GM18507 (cell line): ENCODE measurements around the gene TYW1B.
"Not testable (repeated sequence)": the region's sequence is repeated elsewhere in the genome, so short reads cannot be mapped to it uniquely, and the experiment has no call there.

Source experiments
- DNase-seq: peaks from one replicate; pipeline ENCODE4 v3.0.0; 2011; ENCODE audit warnings: low read depth; ENCODE audit not compliant: insufficient read length; ENCODE audit errors: extremely low spot score
- FAIRE-seq: peaks from 2 replicates; lab custom pipeline; 2011; peaks lifted over from hg19 to GRCh38; lab: Jason Lieb, UNC

Gene TYW1B

GRCh38 chr7:72709909-72710308, 118.1 kb downstream of the TYW1B start:
- DNase-seq (no peak), FAIRE-seq (no peak)

DNA sequence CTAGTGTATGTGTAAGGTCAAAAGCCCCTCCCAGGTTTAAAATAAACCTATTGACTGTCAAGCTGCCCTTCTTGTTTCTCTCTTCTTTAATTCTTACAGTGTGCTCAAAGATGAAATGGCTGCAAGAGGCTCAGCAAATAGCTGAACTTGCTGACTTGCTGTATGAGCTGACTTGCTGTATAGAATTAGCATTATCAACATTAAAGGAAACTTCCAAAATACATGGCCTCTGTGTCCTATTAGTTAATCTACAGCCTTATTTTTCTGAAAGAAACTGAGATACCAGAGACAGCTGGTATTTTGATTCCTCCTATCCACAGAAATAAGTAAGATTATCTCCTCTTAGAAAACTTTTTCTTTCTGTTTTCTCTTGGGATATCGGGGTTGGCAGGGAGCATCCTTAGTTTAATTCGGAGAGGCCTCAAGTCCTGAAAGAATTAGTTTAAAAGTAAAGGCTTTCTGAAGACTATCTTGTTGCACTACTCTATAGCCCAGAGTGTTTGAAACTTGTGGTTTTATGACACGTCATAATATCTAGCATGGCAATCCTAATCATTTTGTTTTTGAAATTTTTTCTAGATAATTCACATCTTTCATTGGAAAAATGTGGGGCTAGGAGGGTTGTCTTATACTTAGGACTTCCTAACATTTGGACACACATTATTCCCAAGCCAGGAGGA, 119.5 kb downstream of the TYW1B start:
- FAIRE-seq, DNase-seq: not testable (repeated sequence)

- no peak for FAIRE-seq
- DNase-seq = no peak
Measured at GRCh38 chr7:72706521-72706920, 121.5 kb downstream of the TYW1B start.

DNA sequence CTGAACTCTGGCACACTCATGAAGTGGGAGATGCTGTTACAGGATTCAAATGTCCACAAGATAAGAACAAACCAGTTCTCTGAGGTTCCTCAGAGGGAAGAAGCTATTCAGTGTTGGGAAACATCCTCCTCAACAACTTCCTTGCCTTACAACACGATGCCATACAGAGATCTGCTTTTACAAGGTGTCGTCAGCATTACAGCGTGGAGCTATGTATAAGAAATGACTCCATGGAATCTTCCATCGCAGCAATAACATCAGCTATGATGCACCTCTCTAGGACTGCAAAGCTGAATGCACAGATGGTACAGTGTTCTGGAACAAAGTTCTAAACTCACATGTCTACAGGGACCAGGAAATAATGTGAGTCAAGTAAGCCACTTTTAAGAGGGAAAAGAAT, 122.3 kb downstream of the TYW1B start:
- not testable (repeated sequence) for DNase-seq, FAIRE-seq

DNA sequence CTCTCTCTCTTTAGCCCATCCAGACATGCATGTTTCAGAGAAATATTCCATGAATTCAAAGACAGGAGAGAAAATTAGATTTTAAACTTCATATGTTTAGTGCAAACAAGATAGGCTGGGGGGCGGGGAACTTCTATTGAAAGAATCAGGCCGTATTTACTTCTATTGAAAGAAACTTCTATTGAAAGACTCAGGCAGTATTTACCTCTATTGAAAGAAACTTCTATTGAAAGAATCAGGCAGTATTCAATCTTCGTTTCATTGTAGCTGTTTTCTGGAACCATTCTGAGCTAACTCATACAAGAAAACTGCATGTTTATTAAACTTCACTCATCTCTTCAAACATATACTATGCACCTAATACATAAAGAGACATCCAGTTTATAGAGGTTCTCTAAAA, 123.1 kb downstream of the TYW1B start:
- FAIRE-seq (no peak), DNase-seq (no peak)

DNA sequence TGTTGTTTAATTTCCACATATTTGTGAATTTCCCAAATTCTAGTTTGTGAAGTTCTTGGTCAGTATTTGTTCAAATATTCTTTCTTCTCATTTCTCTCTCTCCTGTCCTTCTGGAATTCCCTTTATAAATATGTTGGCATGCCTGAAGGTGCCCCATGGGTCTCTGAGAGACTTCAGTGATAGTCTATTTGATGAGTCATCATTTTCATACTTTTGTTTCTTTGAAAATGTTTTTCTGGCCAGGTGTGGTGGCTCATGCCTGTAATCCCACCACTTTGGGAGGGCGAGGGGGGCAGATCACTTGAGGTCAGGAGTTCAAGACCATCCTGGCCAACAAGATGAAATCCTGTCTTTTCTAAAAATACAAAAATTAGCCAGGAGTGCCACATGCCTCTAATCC, 127.5 kb downstream of the TYW1B start:
- not testable (repeated sequence) for FAIRE-seq, DNase-seq

DNA sequence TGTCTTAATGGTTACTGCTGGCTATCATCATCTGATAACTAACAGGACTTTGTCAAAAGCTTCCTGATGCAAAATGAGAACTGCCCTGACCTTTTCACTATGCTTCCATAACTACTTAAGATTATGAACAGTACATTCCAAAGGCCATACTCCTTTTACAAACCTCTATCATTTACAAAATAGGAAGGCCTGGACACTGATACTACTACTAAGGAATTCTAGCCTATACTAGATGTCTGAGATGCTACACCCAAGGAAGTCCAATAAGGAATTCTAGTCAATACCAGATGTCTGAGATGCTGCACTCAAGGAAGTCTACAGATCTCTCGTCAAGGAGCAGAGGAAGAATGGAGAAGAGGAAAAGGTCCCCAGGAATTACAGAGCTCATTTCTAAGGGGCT, 130.9 kb downstream of the TYW1B start:
- FAIRE-seq, DNase-seq: not testable (repeated sequence)

DNA sequence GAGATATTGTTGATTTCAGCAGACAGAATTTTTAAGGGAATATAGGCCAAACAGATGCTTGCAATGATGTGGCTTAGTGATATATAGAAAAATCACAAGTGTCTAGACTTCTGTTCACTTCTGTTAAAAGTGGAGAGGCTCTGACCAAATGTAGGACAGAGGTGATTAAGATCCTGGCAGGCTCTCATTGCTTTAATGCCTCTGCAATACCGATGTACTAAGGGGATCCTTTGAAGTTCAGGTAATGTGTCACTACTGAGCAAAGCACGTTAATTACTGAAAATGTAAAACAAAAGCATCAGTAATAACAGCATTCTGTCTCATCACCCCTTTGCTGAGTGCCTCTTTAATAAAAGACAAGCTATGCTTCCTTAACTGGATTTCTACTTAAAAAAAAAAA, 131.4 kb downstream of the TYW1B start:
- not testable (repeated sequence) for FAIRE-seq, DNase-seq

DNA sequence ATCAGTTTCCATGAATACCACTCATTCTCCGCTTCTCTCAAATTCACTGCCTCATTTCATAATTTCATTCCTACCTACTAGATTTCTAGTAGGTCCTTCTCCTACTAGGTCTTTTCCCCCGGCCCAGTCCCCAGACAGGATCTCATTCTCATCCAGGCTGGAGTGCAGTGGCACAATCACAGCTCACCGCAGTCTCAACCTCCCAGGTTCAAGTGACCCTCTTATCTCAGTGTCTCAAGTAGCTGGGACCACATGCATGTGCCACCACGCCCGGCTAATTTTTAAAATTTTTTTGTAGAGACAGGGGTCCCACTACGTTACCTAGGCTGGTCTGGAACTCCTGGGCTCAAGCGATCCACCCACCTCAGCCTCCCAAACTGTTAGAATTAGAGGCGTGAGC, 132.5 kb downstream of the TYW1B start:
- not testable (repeated sequence) for FAIRE-seq, DNase-seq

GRCh38 chr7:72691442-72691841, 136.6 kb downstream of the TYW1B start:
- not testable (repeated sequence) for DNase-seq, FAIRE-seq

GRCh38 chr7:72690177-72690576, 137.8 kb downstream of the TYW1B start:
- not testable (repeated sequence) for FAIRE-seq, DNase-seq

DNA sequence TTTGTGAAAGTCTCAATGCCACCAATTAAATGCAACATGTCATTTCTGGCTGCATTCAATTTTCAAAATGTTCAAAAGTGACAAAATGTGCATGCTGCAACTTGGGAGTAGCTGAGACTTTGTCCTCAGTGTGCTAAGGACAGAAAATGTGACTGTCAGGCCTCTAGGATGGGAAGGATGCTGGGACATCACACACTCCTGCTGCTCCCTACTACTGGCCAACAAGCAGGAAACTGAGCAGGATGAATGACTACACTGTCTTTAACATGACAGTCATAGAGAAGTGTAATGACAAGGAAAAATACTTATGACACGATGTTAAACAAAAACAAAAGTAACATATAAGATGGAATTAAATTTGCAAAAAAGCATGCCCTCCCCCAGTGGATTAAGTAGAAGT, 138.7 kb downstream of the TYW1B start:
- not testable (repeated sequence) for FAIRE-seq, DNase-seq

DNA sequence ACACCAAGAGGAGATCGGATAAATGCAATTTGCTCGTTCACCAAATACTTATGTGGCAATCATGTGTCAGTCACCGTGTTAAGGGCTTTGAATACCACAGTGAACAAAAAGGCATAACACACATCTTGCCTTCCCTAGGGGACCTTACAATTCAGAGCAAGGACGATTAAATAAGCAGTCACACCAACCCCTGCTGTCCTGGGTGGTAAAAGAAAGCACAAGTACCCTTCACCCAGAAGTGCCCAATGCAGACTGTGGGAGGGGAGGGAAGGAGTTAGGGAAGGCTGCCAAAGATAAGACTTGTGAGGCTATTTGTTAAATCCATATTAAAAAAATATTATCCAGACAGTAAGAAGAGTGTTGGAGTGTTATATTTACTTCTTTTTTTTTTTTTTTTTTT, 146.8 kb downstream of the TYW1B start:
- DNase-seq, FAIRE-seq: not testable (repeated sequence)

DNA sequence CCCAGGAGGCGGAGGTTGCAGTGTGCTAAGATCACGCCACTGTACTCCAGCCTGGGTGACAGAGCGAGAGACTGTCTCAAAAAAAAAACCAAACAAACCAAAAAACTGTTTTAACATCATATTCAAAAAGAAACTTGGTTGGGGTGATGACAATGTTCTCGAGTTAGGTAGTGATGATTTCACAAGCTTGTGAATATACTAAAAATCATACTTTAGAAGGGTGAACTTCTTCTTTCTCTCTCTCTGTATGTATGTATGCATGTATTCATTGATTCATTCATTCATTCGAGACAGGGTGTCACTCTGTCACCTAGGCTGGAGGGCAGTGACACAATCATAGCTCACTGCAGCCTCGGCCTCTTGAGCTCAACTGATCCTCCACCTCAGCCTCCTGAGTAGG, 151.1 kb downstream of the TYW1B start:
- not testable (repeated sequence) for DNase-seq, FAIRE-seq

DNA sequence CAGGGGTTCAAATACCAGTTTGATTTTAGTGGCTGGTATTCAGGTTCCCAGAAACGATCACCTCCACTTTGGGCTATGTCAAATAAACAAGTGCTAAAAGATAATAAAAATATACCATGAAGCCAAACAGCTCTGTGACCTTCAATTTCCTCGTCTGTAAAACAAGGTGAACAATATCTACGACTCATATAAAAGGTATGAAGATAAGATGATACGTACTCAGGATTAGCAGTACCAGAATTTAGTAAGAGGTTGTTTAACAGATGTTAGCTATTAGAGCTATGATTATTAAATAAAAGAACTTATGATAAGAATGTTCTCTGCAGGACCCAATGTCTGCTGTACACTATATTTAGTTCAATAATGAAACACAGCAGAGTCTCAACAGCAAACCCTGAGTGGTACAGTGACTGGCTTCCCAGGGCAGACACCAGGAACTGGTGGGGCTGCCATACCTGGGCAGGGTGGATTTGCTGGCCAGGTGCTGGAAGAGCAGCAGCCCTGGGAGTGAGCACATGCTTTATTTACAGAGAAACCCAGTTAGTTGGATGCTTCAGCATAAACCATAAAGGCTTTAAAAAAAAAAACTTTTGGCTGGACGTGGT, 151.8 kb downstream of the TYW1B start:
- FAIRE-seq = not testable (repeated sequence)

DNA sequence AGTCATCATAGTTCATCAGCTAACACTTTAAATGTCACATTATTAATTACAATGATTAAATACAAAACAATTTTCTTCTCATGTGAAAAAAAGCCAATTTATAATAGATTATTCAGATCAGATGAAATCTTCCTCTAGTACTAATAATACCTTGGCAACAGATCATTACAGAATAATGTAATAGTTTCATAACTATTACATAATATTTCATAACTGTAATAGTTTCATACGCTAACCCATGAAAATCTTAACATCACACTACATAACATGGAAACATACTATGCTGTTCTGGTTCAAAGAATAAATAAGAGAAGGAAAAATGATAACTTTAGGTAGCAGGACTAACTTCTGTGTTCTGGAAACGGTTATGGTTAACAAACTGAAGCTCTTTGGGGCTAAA, 152.3 kb downstream of the TYW1B start:
- FAIRE-seq = peak; percentile 18
- not testable (repeated sequence) for DNase-seq

More for the DNA sequence above, 151.8 kb downstream of the TYW1B start:
- DNase-seq = not testable (repeated sequence)

- FAIRE-seq = no peak
Measured at GRCh38 chr7:72674394-72674793, 153.6 kb downstream of the TYW1B start.

DNA sequence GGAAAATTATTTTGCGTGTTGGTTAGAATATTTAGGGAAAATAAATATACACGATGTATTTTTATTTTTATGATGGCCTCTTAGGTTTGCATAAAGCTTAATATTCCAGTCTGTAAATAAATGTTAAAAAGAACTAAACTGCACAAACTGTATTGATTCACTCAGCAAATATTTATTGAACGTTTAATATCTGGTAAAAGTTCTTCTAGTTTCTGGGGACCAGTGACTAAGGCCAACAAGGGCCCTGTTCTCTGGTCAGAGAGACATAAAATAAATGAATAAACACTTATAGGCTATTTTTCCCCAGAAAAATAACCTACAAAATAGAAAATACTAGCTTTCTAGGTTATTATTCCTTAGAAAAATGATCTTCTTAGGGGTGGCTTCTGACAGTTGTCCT, 157.2 kb downstream of the TYW1B start:
- not testable (repeated sequence) for FAIRE-seq, DNase-seq

More at GRCh38 chr7:72674394-72674793, 153.6 kb downstream of the TYW1B start:
- no peak for DNase-seq

- DNase-seq, FAIRE-seq: not testable (repeated sequence)
Measured at GRCh38 chr7:72668435-72668834, 159.6 kb downstream of the TYW1B start.

DNA sequence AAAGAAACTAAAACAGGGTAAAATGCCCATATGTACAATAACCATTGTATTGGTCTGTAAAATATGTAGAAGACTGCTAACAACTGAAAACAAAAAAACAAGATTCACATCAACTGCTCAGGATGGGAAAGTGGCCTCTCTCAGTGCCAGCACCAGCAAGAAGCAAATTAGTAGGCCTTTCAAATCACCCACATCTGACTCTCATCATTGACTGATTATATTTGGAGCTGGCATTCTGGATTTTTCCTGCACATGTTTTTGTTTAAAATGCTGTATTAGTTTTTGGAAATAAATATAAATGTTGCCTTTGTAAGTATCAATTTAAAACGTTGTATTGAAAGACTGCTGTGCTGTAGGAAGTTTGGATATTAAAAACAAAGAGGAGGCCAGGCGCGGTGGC, 161.0 kb downstream of the TYW1B start:
- DNase-seq, FAIRE-seq: not testable (repeated sequence)

- not testable (repeated sequence) for DNase-seq
- peak; percentile 38 for FAIRE-seq
Measured at GRCh38 chr7:72648574-72648973, 179.4 kb downstream of the TYW1B start.
